Measurements from ENCODE around the gene DDX43.
"Not testable (repeated sequence)": the region's sequence is repeated elsewhere in the genome, so short reads cannot be mapped to it uniquely, and the experiment has no call there.

Gene DDX43
- 4.3 reads per million, percentile 17 among the genes with 10 or more reads in this experiment for total RNA-seq

DNA sequence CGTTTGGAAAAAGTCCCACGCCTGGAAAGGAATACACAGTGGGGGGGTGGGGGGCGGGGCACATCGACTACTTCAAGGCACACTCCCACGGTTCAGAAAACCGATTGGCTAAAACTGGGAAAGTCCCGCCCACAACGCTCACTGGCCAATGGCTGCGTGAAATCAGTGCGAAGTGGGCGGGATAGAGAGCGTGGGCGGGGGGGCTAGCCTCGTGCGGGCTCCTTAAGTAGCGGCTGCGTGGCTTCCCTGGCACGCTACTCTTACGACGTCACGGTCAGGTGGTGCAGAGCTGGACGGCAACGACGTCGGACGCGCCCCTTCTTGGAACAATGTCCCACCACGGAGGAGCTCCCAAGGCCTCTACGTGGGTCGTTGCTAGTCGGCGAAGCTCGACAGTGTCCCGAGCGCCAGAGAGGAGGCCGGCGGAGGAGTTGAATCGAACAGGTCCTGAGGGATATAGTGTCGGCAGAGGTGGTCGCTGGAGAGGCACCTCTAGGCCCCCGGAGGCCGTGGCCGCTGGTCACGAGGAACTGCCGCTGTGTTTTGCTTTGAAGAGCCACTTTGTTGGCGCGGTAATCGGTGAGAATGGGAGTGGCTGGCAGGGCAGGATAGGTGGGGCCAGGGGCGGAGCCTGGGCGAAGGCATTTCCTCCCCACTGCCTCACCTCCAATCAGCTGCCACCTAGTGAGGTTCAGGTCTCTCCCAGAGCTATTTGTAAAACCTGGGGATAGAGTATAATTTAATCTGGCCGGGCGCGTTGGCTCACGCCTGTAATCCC lies at the start of gene DDX43:
TSS of gene DDX43 (plus strand) at position 252 of the 778 bp plus-strand sequence. CDS start at position 330, 78 bp downstream.
- DNase-seq = peak; percentile 2

DNA sequence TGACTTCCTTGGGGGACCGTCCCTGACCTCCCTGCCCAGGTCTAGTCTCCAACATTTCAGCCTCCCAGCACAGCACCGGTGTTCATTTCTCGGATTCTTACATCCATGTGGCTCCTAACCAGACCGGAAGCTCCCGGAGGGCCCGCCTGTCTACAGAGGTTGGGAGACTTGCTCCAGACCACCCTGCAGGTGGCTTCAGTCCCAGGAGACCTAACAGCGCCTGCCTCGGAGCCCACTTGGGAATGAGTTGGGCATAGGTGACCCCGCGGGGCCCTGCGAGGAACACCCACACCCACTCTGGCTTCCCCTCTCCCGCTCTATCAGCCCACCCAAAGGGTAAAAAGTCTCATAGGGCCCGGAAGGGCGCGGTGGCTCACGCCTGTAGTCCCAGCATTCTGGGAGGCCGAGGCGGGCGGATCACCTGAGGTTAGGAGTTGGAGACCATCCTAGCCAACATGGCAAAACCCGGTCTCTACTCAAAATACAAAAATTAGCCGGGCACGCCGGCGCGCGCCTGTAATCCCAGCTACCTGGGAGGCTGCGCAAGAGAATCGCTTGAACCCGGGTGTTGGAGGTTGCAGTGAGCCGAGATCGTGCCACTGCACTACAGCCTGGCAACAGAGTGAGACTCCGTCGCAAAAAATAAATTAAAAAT lies 46.0 kb upstream of the DDX43 start:
- no peak for DNase-seq

- no peak for DNase-seq
Observed at GRCh38 chr6:73349311-73349710, 45.3 kb upstream of the DDX43 start.

GRCh38 chr6:73353636-73354593 lies 40.7 kb upstream of the DDX43 start, which contains the start of gene DPPA5:
TSS of gene DPPA5 (minus strand) at chr6:73354276. CDS start at chr6:73354225, 51 bp downstream.
- DNase-seq = no peak

DNA sequence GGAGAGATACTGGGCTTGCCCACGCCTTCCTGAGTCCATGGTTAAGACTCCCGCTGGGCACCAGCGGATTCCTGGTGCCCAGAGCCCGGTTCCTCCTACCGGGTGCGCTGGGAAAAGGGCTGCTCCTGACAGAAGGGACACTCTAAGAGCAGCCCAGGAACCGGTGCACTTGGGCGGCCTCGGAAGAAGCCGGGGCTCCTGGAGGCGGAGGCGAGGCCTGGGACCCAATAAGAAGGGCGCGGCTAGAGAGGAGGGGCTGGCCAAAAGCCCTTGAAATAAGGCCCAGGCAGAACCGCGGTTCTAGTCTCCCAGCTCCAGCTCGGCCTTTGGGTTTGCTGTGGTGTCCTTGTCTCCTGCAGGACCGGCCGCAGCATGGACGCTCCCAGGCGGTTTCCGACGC lies 32.3 kb upstream of the DDX43 start, which contains the start of gene KHDC3L:
TSS of gene KHDC3L (plus strand) at position 301 of the 400 bp plus-strand sequence. CDS start at position 373, 72 bp downstream.
- DNase-seq = no peak

DNA sequence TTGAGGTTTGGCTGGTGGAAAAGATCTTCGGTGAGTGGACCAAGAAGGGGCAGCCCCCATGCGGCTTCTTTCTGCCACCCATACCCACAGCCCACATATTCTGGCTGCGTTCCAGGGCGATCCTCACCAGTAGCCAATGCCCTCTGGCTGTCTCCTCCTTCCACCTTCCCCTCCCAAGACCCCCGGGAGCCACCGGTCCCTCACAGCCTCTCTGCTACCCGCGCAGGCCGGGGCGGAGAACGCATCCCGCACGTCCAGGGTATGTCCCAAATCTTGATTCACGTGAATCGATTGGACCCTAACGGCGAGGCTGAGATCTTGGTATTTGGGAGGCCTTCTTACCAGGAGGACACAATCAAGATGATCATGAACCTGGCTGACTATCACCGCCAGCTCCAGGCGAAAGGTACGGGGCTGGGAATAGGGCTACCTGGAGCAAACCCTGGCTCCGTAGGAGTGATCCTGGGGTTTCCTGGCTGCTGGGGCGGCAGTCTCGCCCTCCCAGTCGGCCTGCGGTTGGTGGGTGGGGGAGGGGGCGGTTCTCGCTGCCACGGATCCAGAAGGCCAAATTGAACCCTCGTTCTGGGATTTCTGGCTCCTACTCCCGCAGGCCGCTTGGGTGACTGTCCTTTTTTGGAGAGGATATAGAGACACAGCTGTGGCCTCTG lies 31.6 kb upstream of the DDX43 start:
- no peak for DNase-seq

DNA sequence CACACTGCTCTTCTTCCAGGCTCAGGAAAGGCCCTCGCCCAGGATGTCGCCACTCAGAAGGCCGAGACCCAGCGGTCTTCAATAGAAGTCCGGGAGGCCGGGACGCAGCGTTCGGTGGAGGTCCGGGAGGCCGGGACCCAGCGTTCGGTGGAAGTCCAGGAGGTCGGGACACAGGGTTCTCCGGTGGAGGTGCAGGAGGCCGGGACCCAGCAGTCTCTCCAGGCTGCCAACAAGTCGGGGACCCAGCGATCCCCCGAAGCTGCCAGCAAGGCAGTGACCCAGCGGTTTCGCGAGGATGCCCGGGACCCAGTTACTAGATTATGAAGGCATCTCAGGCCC lies 31.1 kb upstream of the DDX43 start:
- DNase-seq = no peak

GRCh38 chr6:73364121-73364520 lies 30.5 kb upstream of the DDX43 start:
- no peak for DNase-seq

DNA sequence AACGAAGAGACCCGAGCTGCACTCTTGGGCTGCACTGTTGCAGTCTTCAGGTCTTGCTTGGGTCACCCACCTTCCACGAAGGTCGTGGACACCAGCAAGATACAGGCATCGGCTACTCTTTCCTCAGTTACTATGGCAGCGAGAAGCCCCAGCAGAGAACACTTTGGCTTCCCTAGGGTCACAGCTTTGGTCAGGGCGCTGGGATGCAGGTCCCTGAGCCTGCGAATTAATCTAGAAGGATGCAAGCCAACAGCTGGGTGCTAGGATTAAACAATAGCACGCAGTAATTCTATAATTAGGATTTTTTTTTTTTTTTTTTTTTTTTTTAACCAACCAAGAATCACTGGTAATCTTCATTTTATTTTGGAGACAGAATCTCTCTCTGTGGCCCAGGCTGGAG lies 30.1 kb upstream of the DDX43 start:
- no peak for DNase-seq

- no peak for DNase-seq
Observed at GRCh38 chr6:73367761-73368355, 26.8 kb upstream of the DDX43 start.

GRCh38 chr6:73368675-73369074 lies 26.0 kb upstream of the DDX43 start:
- DNase-seq = no peak

- DNase-seq = no peak
Observed at GRCh38 chr6:73369157-73369556, 25.5 kb upstream of the DDX43 start.

DNA sequence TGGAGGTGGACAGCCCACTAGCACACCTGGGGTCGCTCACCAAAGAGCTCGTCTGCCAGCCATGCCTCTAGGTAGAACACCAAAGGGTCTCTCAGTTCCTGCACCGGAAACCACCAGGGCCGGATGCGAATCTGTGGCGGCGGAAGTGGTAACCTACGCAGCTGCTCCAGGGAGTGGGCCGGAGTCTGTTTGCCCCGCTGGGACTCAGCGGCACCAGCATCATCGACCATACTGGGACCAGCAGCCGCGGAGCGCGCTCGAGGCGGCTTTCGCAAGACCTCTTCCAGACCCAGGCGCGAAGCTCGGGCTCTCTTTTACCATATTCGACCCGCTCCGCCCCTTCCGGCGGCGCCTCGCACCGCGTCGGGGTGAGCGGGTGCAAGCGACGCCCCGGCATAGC lies 25.1 kb upstream of the DDX43 start, which contains the start of gene OOEP:
TSS of gene OOEP (minus strand) at position 335 of the 400 bp plus-strand sequence. CDS start at position 230, 105 bp downstream.
- no peak for DNase-seq

GRCh38 chr6:73371984-73372383 lies 22.6 kb upstream of the DDX43 start:
- no peak for DNase-seq

DNA sequence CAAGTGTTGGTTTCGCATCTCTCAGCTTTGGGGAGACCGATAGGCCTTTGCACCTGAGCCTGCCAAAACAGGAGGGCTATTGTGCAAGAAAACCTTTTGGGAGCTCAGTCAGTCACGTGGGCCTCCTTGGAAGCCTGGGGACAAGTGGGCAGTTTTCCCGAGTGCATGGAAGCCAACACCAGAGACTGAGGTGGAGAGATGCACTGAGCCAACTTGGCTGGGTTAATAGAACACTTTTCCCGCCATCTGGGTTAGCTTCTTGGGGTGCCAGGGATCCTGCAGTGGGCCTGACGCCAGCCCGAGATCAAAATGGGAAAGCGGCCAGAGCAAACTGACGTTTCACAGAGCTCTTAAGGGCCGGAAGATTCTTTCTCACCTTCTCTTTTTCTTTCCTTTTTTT lies 22.1 kb upstream of the DDX43 start:
- DNase-seq = no peak

DNA sequence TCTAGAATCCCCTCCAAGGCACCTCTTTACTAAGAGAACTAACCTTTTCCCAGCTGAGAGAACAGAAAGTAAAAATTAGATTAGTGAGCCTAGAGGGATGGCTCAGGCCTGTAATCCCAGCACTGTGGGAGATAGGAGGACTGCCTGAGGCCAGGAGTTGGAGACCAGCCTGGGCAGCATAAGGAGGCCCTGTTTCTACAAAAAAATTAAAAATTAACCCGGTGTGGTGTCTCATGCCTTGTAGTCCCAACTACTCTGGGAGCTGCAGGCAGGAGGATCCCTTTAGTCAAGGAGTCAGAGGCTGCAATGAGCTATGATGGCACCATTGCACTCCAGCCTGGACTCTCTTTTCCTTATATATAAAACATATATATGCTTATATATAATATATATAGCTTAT lies 19.4 kb upstream of the DDX43 start:
- no peak for DNase-seq

DNA sequence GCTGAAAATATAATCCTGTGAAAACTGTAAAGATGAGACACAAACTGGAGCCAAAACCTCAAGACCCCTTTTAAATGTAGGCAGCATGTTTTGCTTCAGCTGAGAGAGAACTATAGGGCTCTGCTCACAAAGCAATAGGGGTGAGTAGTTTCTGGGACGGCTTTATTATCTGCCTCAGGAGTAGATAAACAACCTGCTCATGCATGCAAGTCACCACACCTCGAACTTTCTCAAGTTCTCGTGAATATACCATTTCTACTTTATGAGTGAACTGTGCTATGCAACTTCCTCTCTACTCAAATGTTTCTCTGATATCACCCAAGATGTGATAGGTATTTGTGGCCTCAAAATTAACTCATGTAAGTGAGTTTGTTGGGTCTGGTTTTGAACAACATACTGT lies 17.4 kb upstream of the DDX43 start:
- no peak for DNase-seq

DNA sequence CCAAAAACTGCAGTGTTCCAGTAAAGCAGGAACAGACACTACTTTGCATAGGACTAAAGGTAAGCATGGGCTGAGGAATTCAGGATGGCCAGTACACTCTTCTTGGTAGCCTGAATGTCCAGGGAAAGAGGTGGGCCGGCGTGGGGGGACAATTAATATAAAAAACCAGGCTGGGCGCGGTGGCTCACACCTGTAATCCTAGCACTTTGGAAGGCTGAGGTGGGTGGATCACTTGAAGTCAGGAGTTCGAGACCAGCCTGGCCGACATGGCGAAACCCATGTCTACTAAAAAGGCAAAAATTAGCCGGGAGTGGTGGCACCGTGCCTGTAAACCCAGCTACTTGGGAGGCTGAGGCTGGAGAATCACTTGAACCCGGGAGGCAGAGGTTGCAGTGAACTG lies 13.1 kb upstream of the DDX43 start:
- not testable (repeated sequence) for DNase-seq

DNA sequence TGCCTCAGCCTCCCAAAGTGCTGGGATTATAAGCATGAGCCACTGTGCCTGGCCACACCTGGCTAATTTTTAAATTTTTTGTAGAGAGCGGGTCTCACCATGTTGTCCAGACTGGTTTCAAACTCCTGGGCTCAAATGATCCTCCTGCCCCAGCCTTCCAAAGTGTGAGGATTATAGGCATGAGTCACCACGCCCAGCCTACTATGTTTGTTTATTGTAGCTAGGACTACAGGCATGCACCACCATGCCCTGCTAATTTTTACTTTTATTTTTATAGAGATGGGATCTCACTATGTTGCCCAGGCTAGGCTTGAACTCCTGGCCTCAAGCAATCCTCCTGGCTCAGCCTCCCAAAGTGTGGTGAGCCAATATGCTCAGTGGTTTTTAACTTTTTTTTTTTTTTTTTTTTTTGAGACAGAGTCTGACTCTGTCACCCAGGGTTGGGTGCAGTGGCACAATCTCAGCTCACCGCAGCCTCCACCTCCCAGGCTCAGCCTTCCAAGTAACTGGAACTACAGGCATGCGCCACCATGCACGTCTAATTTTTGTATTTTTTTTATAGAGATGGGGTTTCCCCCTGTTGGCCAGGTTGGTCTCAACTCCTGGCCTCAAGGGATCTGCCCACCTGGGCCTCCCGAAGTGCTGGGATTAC lies 12.0 kb upstream of the DDX43 start:
- DNase-seq = no peak

GRCh38 chr6:73388433-73388799 lies 6.2 kb upstream of the DDX43 start:
- no peak for DNase-seq

DNA sequence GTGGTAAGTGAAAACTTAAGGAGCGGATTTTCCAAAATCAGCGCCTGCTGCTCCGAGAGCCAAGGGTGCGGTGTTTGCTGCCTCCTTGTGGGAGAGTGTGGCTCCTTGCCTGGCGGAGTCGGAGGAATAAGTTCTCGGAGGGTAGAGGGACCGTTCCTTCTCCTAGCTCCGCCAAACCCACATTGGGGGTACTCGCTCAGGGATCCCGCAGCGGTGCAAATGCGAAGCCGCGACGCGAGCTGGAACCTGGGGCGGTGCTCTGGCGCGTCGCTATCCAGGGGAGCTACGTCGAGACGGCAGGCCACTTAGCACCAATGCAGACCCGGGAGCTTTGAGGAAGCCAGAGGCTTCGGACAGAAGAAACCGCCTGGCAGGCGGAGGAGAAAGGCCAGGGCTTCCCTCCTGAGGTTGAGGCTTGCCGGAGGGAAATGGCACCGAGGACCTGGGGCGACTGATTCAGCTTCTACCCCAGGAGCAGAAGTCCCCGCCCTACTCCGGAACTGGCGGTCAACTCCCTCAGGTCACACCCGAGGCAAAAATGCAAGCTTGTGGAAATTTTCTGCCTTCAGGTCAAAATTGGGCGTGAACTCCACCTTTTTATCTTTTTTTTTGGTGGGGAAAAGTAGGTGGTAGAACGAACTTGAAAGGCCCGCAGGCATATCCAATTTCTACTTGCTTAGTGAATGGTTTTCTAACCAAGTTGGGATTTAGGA lies 5.7 kb upstream of the DDX43 start:
- peak; percentile 26 for DNase-seq

Measured in effector CD4-positive, alpha-beta T cell (primary cell).